ENCODE measurements around the gene BCL2L13. TPM values are rescaled to one million over a fixed set of nuclear protein-coding genes. Genes with fewer than 3 reads are reported as not detected.
"Not testable (repeated sequence)": the region's sequence is repeated elsewhere in the genome, so short reads cannot be mapped to it uniquely, and the experiment has no call there.

The BCL2L13 gene
- total RNA-seq, 1 donor = 32.0 TPM

DNA sequence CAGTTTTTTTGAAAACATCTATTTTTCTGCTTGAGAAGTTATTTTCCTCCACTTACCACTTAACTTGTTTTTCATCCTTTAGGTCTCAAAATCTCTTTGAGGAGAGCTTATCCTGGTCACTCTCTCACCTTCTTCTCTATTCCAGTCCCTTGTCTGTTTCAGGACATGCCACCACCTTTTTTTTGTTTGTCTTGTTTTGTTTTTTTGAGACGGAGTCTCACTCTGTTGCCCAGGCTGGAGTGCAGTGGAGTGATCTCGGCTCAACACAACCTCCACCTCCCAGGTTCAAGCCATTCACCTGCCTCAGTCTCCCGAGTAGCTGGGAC, 4.6 kb upstream of the BCL2L13 start:
- no peak for DNase-seq (ENCODE audit: low read depth in 2 of 3, low spot score in 2 of 3)

DNA sequence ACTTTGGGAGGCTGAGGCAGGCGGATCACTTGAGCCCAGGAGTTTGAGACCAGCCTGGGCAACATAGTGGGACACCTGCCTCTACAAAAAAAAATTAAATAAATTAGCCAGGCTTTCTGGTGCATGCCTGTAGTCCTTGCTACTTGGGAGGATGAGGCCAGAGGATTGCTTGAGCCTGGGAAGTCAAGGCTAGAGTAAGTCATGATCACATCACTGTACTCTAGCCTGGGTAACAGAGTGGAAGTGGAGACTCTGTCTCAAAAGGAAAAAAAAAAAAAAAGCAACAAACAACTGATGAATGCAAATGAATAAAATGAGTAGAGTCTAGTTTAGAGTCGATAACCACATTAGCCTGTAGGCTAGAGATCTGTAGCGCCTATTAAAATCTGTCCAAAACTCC, 3.9 kb upstream of the BCL2L13 start:
- DNase-seq (ENCODE audit: low read depth in 2 of 3, low spot score in 2 of 3) = no peak

DNA sequence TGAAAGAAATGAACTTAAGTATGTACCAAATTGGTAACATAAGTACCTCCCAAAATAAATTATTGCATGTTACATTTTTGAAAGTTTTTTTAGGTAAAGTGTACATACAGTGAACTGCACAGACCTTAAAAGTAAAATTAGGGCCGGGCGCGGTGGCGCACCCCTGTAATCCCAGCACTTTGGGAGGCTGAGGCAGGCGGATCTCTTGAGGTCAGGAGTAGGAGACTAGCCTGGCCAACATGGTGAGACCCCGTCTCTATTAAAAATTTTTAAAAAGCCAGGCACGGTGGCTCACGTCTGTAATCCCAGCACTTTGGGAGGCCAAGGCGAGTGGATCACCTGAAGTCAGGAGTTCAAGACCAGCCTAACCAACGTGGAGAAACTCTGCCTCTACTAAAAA, 1.7 kb upstream of the BCL2L13 start:
- DNase-seq (ENCODE audit: low read depth in 2 of 3, low spot score in 2 of 3) = not testable (repeated sequence)

DNA sequence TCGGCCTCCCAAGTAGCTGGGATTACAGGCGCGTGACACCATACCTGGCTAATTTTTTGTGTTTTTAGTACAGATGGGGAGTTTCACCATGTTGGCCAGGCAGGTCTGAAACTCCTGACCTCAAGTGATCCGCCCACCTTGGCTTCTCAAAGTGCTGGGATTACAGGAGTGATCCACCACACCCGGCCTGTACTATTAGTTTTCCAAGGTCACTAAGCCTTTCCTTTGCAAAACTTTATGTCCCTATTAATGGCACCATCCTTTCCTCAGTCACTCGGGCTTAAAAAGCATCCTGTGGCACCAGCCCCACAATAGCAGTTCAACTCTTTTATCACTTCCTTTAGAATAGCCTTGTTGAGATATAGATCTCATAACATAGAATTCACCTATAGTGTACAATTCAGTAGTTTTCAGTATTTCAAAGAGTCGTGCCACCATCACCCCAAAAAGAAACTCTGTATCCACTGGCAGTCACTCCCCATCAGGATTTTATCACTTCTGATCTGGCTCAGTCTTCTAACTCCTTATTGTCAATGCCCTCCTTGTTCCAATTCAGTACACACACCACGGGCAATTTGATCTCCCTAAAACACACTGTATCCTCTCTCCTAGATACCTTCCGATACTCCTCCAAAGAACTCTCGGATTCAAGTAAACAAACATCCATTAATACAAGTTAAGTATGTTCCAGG, 921 bp upstream of the BCL2L13 start:
- no peak for DNase-seq (ENCODE audit: low read depth in 2 of 3, low spot score in 2 of 3)

DNA sequence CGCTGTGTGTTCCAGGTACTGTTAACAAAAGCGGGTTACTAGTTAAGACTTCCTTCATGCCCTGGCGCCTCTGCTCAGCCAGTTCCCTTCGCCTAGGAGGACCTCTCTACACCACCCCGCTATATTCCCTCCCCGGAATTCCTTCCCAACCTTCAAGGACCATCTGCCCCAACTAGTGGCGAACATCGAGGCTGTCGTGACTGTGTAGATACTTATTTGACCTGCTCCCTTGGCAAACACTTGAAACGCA, 450 bp upstream of the BCL2L13 start:
- no peak for DNase-seq (ENCODE audit: low read depth in 2 of 3, low spot score in 2 of 3)

DNA sequence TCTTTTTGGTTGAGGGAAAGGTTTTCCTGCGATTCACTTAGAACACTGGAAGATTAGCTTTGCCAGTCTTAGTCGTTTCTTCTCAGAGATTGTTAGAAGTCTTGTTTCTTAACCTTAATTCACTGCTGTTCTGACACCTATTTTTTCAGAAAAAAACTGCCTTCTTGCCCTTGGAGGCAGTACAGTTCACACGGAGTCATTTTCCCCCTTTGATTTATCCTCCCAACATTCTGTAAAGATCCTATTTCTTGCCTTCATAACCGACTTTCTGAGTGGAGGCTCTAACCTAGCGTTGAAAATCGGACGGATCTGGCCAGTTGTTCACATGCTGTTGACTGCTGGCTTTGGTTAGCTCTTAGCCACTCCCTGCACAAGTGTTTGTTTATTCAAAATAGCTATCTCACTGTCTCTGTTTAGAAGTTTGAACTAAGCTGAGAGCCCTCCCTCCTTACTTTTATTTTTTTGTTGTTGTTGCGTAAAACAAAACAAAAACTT, 737 bp downstream of the BCL2L13 start:
- peak in 2 of 3 donors; percentile 28 to 54 for DNase-seq (ENCODE audit: low read depth in 2 of 3, low spot score in 2 of 3)

DNA sequence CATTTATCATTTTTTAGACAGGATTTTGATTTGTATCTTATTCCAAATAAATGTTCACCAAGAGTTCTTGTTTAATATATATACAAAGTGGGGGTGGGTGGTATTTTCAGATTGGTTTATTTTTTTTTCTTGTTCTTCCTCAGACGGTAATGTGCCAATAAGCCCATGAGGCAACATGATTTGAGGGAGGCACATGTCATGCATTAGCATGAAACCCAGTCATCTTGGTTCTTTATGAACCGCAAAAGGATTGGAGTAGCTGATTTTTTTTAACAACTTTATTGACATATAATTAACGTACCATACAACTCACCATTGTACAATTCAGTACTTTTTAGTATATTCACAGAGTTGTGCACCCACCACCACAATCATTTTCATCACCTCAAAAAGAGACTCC, 2.7 kb downstream of the BCL2L13 start:
- no peak for DNase-seq (ENCODE audit: low read depth in 2 of 3, low spot score in 2 of 3)

DNA sequence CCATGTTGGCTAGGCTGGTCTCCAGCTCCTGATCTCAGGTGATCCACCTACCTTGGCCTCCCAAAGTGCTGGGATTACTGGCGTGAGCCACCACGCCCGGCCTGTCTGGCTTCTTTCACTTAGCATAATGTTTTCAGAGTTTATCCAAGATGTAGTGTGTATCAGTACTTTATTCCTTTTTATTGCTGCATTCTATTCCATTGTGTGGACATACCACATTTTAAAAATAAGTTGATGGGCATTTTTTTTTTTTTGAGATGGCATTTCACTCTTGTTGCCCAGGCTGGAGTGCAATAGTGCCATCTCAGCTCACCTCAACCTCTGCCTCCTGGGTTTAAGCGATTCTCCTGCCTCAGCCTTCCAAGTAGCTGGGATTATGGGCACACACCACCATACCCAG, 3.8 kb downstream of the BCL2L13 start:
- not testable (repeated sequence) for DNase-seq (ENCODE audit: low read depth in 2 of 3, low spot score in 2 of 3)

DNA sequence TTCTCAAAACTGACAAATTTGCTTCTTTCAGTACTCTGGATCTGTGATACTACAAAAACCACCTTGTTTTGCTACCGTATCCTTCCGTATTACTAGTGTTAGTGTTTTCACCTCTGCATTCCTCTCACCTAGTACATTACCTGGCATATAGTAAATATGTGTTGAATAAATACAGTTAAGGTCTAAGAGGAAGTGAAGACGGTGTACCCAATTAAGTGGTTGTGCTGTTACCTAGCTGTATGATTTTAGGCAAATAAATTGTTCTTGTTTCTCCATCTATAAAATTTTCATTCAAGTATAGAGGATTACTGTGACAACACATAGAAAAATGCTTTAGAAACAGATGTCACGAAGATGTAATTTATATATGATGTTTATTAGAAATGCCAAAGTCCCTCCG, 8.9 kb downstream of the BCL2L13 start:
- DNase-seq (ENCODE audit: low read depth in 2 of 3, low spot score in 2 of 3) = no peak

DNA sequence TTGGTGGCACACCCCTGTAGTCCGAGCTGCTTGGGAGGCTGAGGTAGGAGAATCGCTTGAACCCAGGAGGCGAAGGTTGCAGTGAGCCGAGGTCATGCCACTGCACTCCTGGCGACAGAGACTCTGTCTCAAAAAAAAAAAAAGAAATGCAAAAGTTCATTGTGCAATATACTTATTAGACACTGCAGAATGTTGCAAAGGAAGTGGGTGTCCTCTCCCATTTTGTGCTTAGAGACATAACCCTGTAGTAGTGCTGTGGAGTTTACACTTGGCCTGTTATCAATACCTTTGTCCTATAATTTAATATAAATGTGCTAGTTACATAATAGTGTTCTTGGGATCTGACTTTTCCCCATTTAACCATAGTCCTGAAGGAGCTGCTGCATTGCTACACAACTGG, 9.4 kb downstream of the BCL2L13 start:
- DNase-seq (ENCODE audit: low read depth in 2 of 3, low spot score in 2 of 3) = no peak

DNA sequence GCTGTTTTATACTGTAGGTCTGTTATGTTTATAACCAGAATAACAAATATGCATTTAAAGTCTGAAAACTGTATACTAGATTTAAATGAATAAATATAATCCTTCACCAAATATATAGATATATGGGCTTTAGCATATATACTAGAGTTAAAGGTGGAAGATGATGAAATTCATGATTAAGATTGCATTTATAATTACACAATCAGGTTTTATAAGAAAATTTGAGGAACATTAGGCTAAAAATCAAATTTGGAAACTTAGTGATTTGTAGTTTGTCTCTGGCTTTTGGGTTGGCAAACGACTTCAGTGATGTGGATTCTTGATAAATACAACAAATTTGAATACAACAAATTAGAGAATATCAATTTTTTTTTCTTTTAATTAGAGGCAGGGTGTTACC, 10.0 kb downstream of the BCL2L13 start:
- no peak for DNase-seq (ENCODE audit: low read depth in 2 of 3, low spot score in 2 of 3)

DNA sequence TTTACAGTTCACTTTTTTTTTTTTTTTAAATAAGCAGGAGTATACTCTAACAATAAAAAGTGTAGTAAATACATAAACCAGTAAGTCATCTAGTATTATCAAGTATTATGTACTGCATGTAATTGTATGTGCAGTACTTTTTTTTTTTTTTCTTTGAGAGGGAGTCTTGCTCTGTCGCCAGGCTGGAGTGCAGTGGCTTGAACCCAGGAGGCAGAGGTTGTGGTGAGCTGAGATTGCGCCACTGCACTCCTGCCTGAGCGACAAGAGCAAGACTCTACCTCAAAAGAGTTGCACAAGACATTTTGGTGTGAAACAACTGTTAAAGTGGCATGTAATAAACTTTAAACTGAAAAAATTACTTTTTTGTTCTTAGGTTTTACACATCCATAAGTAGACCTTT, 16.7 kb downstream of the BCL2L13 start:
- no peak for DNase-seq (ENCODE audit: low read depth in 2 of 3, low spot score in 2 of 3)

DNA sequence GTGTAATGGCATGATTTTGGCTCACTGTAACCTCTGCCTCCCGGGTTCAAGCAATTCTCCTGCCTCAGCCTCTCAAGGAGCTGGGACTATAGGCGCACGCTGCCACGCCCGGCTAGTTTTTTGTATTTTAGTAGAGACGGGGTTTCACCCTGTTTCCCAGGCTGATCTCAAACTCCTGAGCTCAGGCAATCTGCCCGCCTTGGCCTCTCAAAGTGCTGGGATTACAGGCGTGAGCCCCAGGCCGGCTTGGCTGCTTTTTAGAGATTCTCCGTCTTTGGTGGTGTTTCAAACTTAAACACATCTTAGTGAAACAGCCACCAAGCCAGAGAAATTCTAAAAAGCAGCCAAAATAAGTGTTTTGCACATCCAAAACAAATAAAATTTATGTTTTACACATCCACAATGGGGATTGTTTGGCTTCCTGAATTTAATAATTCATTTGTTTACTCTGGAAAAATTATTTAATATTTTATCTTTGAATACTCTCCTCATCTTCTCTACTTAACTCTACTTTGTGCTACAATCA, 18.4 kb downstream of the BCL2L13 start:
- no peak for DNase-seq (ENCODE audit: low read depth in 2 of 3, low spot score in 2 of 3)

DNA sequence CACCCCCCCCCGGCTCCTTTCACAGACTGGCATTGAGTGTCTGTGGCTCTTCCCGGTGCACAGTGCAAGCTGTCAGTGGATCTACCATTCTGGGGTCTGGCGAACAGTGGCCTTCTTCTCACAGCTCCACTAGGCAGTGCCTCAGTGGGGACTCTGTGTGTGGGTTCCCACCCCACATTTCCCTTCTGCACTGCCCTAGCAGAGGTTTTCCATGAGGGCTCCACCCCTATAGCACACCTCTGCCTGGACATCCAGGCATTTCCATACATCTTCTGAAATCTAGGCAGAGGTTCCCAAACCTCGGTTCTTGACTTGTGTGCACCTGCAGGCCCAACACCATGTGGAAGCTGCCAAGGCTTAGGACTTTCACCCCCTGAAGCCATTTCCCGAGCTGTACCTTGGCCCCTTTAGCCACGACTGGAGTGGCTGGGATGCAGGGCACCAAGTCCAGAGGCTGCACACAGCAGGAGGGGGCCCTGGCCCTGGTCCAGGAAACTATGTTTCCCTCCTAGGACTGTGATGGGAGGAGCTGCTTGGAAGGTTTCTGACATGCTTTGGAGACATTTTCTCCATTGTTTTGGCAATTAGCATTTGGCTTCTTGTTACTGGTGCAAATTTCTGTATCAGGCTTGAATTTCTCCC, 26.0 kb downstream of the BCL2L13 start:
- DNase-seq (ENCODE audit: low read depth in 2 of 3, low spot score in 2 of 3) = no peak

DNA sequence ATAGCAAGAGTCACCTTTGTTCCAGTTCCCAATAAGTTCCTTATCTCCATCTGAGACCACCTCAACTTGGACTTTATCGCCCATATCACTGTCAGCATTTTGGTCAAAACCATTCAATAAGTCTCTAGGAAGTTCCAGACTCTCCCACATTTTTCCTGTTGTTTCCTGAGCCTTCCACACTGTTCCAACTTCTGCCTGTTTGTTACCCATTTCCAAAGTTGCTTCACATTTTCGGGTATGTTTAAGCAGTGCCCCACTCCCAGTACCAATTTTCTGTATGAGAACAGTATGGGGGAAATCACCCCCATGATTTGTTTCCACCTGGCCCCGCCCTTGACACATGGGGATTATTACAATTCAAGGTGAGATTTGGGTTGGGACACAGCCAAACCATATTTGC, 26.7 kb downstream of the BCL2L13 start:
- no peak for DNase-seq (ENCODE audit: low read depth in 2 of 3, low spot score in 2 of 3)

DNA sequence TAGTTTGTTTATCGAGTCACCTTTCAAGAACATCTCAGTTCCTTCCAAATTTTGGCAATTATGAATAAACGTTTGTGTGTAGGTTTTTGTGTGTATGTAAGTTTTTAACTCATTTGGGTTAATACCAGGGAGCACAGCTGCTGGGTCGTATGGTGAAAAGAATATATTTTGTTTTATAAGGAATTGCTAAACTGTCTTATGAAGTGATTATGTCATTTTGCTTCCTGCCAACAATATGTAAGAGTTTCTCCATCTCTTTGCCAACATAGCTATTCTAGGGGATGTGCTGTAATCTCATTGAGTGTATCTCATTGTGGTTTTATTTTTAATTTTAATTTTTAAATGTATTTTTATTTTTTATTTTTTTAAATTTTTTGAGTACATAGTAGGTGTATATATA, 27.3 kb downstream of the BCL2L13 start:
- no peak for DNase-seq (ENCODE audit: low read depth in 2 of 3, low spot score in 2 of 3)

DNA sequence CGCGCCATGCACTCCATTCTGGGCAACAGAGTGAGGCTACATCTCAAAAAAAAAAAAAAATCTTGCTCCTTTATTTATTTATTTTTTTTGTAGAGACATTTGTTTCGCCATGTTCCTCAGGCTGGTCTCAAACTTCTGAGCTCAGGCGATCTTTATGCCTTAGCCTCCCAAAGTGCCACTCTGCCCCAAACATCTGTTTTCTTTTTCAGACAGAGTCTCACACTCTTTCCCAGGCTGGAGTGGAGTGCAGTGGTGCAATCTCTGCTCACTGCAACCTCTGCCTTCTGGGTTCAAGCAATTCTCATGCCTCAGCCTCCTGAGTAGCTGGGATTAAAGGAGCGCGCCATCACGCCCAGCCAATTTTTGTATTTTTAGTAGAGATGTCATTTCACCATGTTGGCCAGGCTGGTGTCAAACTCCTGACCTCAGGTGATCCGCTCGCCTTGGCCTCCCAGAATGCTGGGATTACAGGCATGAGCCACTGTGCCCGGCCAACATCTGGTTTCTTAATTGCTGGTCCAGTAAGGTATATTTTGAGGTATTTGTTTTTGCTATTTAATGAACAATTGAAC, 33.0 kb downstream of the BCL2L13 start:
- DNase-seq (ENCODE audit: low read depth in 2 of 3, low spot score in 2 of 3) = not testable (repeated sequence)

DNA sequence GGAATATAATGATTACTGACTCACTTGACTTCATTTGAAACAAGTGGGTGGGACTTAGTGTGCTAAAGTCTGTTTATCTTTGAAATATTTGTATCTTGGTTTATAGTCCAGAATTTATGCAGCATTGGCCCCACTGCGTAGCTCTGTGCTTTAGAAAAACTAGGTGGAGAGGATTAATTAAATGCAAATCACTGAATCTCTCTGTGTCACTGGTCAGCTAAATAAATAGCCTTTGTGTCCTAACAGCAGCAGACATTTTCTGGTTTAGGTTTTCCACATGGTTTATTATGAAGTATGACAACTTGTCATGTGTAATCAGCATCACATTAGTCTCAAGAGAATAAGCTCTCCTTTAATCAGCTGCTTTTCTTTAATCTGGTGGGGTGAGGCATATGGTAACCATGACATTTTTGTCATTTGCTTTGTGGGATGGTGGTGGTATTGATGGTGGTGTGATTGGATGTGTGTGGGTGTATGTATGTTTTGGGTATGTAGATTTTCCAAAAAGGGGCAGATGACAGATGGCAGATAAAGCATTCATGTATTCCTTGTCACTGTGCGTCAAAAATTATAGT, 33.9 kb downstream of the BCL2L13 start:
- no peak for DNase-seq (ENCODE audit: low read depth in 2 of 3, low spot score in 2 of 3)

DNA sequence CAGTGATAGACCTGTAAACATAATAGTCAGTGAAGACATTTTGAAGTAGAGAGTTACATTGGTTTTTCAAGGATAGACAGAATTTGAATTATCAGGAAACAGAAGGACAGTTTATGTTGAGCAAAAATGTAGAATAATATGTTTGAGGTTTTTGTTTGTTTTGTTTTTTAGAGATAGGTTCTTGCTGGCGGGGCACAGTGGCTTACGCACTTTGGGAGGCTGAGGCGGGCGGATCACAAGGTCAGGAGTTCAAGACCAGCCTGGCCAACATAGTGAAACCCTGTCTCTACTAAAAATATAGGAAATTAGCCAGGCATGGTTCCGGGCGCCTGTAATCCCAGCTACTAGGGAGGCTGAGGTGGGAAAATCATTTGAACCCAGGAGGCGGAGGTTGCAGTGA, 35.6 kb downstream of the BCL2L13 start:
- DNase-seq (ENCODE audit: low read depth in 2 of 3, low spot score in 2 of 3) = no peak

DNA sequence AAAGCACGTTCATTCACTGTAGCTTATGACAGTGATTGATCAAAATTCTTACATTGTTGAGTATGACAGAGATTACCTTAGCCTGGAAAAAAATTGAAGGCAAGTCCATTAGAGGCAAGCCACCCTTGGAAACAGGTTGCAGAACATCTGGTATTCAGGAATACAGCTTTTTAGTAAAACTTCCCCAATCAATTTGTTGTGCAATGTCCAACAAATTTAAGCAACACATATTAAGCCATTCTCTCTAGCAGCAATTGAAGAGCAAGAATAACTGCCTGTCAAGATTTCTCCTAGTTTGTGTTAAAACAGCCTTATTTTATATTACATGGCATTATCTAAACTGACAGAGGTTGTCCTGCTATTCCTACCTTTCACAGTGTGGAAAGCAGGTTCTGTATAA, 37.0 kb downstream of the BCL2L13 start:
- DNase-seq (ENCODE audit: low read depth in 2 of 3, low spot score in 2 of 3) = no peak

DNA sequence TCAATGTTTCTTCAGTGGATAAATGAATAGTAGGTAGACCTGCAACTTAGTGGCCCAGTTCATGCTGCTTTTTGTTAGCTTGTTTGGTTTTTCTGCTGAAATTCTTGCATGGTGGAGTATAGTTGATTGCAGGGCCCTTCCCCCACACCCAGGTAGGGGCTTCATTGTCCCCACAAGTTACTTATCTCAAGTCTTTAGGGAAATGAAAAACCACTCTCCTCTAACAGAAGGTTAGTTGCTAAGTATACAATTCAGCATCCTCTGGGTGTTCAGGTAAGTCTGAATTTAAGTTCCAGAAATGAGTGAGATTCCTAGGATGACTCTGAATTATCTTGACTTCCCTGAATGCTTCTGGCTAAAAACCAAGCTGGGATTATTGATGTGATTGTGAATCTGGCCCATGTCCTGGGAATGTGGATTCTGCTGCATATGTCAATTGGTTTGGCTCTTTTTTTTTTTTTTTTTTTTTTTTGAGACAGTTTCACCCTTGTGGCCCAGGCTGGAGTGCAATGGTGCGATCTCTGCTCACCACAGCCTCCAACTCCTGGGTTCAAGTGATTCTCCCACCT, 40.3 kb downstream of the BCL2L13 start:
- DNase-seq (ENCODE audit: low read depth in 2 of 3, low spot score in 2 of 3) = no peak

DNA sequence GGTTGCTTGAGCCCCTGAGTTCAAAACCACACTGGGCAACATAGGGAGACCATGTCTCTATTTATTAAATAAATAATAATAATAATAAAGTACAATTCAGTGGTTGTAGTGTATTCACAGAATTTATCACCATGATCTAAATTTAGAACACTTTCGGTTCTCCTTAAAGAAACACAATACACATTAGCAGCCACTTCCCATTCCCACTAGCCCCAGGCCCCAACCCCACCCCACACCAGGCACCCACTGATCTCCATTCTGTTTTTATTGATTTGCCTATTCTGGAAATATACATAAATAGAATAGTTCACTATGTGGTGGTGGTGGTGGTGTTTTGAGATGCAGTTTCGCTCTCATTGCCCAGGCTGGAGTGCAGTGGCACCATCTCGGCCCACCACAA, 45.7 kb downstream of the BCL2L13 start:
- no peak for DNase-seq (ENCODE audit: low read depth in 2 of 3, low spot score in 2 of 3)

All from hematopoietic multipotent progenitor cell (in vitro differentiated cells).